Progenitor cell of endocrine pancreas (in vitro differentiated cells): Measurements from ENCODE around the gene B9D1. TPM values are rescaled to one million over a fixed set of nuclear protein-coding genes. Genes with fewer than 3 reads are reported as not detected.

ENCODE experiments used
- DNase-seq: peaks from one replicate; pipeline ENCODE4 v3.0.0; 2021; ENCODE audit warnings: low spot score; ENCODE audit not compliant: unreplicated experiment
- H3K27ac Mint-ChIP-seq: 2 replicates; pipeline ENCODE4 v1.8.0; 2021; ENCODE audit warnings: mild to moderate bottlenecking, moderate library complexity, mixed read lengths
- H3K27me3 Mint-ChIP-seq: 2 replicates; pipeline ENCODE4 v1.8.0; 2021; ENCODE audit warnings: mixed read lengths
- H3K36me3 Mint-ChIP-seq: 2 replicates; pipeline ENCODE4 v1.8.0; 2022; ENCODE audit warnings: mixed read lengths; ENCODE audit not compliant: insufficient read depth
- H3K4me1 Mint-ChIP-seq: 2 replicates; pipeline ENCODE4 v1.8.0; 2021; ENCODE audit warnings: low read depth, mixed read lengths
- H3K4me3 Mint-ChIP-seq: 2 replicates; pipeline ENCODE4 v1.8.0; 2021; ENCODE audit warnings: low read depth, mild to moderate bottlenecking, moderate library complexity, mixed read lengths
- H3K9me3 Mint-ChIP-seq: 2 replicates; pipeline ENCODE4 v1.8.0; 2021; ENCODE audit warnings: low read depth, mixed read lengths
- microRNA-seq: library from miRNA; unstranded; fragments of <30 nt; microRNA quantifications from one replicate; pipeline ENCODE4 v1.1.0, GENCODE V29; 2020; ENCODE audit warnings: borderline number of aligned reads; ENCODE audit not compliant: unreplicated experiment
- total RNA-seq: library from RNA; stranded (reverse); gene quantifications from 2 replicates; pipeline ENCODE4 v1.2.1, GENCODE V29; 2021
- TF ChIP-seq, protein P1 (sequence below): fragments of 200-600 bp; sonication (generic); IDR thresholded peaks from one replicate; pipeline ENCODE4 v1.5.0; 2021; ENCODE audit warnings: antibody characterized with exemption, mild to moderate bottlenecking; ENCODE audit not compliant: unreplicated experiment

Gene B9D1
- total RNA-seq, 1 donor from 2014 or later: 27.3 TPM

DNA sequence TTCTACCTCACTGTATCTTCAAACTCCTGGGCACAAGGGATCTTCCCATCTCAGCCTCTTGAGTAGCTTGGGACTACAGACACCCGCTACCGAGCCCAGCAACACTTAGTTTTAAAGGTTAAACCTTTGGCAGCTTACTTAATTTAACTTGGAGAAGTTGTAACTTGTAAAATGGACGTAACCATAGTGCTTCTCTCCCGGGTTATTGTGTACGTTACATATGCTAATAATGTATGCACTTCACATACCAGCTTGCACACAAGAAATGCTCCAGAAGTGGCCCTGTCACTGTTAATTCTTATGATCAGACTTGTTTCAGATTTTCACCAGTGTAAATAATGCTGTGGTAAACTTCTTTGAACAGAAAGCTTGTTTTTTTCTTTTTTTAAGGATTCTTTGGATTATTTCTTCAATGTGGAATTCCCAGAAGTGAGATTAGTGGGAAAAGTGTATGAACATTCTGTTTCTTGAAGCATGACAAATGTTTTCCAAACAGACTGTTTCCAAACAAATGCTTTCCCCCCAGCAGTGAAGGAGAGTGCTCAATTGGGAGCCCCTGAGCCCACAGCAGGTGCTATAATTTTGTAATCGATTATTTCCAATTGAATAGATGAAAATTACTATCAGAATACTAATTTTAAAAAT lies 63.8 kb downstream of the B9D1 start:
- Mint-ChIP-seq H3K4me3 (no peak overlapping the region), H3K9me3 (no peaks in the 10 kb centered on the region), H3K27me3 (no peaks in the 10 kb centered on the region), H3K4me1 (peaks cover 3% of the 10 kb centered on the region), H3K27ac (no peak overlapping the region), H3K36me3 (no peaks in the 10 kb centered on the region)
- no peak for DNase-seq
- TF ChIP-seq, protein P1, sequence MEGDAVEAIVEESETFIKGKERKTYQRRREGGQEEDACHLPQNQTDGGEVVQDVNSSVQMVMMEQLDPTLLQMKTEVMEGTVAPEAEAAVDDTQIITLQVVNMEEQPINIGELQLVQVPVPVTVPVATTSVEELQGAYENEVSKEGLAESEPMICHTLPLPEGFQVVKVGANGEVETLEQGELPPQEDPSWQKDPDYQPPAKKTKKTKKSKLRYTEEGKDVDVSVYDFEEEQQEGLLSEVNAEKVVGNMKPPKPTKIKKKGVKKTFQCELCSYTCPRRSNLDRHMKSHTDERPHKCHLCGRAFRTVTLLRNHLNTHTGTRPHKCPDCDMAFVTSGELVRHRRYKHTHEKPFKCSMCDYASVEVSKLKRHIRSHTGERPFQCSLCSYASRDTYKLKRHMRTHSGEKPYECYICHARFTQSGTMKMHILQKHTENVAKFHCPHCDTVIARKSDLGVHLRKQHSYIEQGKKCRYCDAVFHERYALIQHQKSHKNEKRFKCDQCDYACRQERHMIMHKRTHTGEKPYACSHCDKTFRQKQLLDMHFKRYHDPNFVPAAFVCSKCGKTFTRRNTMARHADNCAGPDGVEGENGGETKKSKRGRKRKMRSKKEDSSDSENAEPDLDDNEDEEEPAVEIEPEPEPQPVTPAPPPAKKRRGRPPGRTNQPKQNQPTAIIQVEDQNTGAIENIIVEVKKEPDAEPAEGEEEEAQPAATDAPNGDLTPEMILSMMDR: no peak

DNA sequence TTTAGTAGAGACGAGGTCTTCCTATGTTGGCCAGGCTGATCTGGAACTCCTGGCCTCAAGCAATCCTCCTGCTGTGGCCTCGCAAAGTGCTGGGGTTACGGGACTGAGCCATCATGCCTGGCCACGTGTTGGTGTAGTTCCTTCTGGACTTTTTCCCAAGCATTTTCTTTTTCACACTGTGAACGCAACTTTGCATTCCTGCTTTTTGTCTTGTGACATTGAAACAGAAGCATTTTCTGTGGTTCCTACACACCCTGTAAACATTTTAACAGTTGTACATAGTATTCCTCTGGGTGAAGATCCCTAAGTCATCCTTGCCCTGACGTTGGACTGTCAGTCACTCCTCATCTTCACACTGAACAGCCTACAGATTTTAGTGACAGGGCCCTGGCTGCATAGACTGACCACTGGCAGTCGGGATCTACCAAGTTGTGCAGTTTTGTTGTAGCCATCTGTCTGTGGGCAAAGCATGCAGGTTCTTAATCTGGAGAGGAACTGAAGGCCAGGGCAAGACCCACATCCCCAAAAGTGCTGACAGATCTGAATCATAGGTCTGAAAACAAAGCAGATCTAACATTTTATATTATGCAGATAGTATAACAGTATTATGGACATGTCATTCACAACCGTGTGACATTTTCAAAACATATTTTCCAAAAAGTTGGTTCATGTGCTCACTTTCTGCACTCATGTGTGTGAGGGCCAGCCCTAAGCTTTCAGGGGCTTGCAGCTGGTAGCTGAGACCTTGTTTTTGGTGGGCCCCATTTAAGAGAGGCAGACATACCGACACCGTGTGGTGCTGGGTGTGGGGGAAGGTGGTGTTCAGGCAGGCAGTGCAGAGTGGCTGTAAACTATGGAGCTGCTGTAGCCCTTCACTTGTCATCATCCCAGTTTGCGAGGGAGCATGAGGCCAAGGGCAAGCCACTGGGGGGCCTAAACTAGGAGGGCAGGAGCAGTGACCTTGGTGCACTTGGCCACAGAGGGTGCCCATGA lies 65.4 kb downstream of the B9D1 start:
- no peaks in the 10 kb centered on the region for H3K36me3 Mint-ChIP-seq
- H3K4me1 Mint-ChIP-seq: peaks cover 3% of the 10 kb centered on the region
- no peaks in the 10 kb centered on the region for H3K9me3 Mint-ChIP-seq
- H3K27me3 Mint-ChIP-seq: no peaks in the 10 kb centered on the region
- H3K4me3 Mint-ChIP-seq: no peak overlapping the region
- no peak overlapping the region for H3K27ac Mint-ChIP-seq
- no peak for DNase-seq
- TF ChIP-seq, protein P1: no peak

DNA sequence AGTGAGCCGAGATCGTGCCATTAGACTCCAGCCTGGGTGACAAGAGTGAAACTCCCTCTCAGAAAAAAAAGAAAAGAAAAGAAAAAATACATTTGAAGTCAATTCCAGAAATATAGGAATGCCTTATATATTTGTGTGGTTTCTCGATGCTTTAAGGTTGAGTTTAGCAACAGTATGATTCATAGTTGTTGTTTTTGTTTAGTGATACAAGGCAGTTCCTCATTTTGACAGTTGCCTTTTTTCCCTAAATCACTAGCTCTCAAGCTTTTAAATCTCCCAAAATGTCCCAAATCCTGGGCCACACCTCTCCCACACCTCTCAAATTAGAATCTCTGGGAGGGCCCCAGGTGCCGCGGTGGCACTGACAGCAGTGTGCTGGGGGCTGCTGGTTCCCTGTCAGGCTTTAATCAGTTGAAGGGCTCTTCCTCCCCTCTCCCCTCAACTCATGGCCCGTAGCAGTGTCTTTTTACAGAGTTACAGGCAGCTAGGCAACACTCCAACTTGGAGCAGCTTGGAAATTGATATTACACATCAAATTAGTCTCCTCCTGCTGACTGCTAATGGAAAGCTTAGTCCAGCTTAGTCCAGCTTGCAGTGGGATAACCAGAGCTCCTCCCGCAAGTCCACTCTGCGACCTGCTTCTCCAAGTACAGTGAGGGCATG lies 66.9 kb downstream of the B9D1 start:
- peaks cover 3% of the 10 kb centered on the region for H3K4me1 Mint-ChIP-seq
- TF ChIP-seq, protein P1: no peak
- H3K27me3 Mint-ChIP-seq: no peaks in the 10 kb centered on the region
- no peak overlapping the region for H3K4me3 Mint-ChIP-seq
- H3K36me3 Mint-ChIP-seq: peaks cover 3% of the 10 kb centered on the region
- DNase-seq: no peak
- H3K9me3 Mint-ChIP-seq: no peaks in the 10 kb centered on the region
- no peak overlapping the region for H3K27ac Mint-ChIP-seq

DNA sequence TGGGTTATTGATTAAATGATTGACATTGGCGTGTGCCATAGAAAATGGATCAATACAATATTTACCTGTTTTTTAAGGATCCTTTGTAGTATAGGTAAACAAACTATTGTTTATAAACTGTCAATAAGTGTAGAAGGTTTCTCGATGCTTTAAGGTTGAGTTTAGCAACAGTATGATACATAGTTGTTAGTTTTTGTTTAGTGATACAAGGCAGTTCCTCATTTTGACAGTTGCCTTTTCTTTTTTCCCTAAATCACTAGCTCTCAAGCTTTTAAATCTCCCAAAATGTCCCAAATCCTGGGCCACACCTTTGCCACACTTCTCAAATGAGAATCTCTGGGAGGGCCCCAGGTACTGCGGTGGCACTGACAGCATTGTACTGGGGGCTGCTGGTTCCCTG lies 68.1 kb downstream of the B9D1 start:
- peaks cover 2% of the 10 kb centered on the region for H3K4me1 Mint-ChIP-seq
- H3K4me3 Mint-ChIP-seq: no peak overlapping the region
- no peak for DNase-seq
- H3K36me3 Mint-ChIP-seq: peaks cover 3% of the 10 kb centered on the region
- no peaks in the 10 kb centered on the region for H3K27me3 Mint-ChIP-seq
- TF ChIP-seq, protein P1: no peak
- H3K9me3 Mint-ChIP-seq: no peaks in the 10 kb centered on the region
- H3K27ac Mint-ChIP-seq: no peak overlapping the region

Small RNAs within 50 kb of the gene (microRNA-seq; reads per million reads assigned to microRNA genes)
- gene MIR1180: 2,468 reads per million, percentile 84 among the genes with 10 or more reads in this experiment

Other genes starting within 250 kb of the B9D1 start
- not detected in 2 replicates for gene GRAPL, start 235.1 kb downstream of the B9D1 start, total RNA-seq
- 49.8 and 51.2 TPM in 2 replicates for gene EPN2, start 125.4 kb downstream of the B9D1 start, total RNA-seq
- gene MAPK7, start 15.8 kb upstream of the B9D1 start, total RNA-seq: 39.0 and 41.8 TPM in 2 replicates
- 2.3 and 2.5 TPM in 2 replicates for gene MFAP4, start 24.5 kb upstream of the B9D1 start, total RNA-seq
- 1.1 and 1.3 TPM in 2 replicates for gene RNF112, start 48.5 kb upstream of the B9D1 start, total RNA-seq
- 1.1 and 2.3 TPM in 2 replicates for gene SLC47A1, start 171.1 kb upstream of the B9D1 start, total RNA-seq